ENCODE results near the gene RABL6. TPM values are rescaled to one million over a fixed set of nuclear protein-coding genes. Genes with fewer than 3 reads are reported as not detected.
"Not testable (repeated sequence)": the region's sequence is repeated elsewhere in the genome, so short reads cannot be mapped to it uniquely, and the experiment has no call there.

Gene RABL6
- total RNA-seq, 2 donors from 2014 or later, result 61.6 to 71.4 TPM

DNA sequence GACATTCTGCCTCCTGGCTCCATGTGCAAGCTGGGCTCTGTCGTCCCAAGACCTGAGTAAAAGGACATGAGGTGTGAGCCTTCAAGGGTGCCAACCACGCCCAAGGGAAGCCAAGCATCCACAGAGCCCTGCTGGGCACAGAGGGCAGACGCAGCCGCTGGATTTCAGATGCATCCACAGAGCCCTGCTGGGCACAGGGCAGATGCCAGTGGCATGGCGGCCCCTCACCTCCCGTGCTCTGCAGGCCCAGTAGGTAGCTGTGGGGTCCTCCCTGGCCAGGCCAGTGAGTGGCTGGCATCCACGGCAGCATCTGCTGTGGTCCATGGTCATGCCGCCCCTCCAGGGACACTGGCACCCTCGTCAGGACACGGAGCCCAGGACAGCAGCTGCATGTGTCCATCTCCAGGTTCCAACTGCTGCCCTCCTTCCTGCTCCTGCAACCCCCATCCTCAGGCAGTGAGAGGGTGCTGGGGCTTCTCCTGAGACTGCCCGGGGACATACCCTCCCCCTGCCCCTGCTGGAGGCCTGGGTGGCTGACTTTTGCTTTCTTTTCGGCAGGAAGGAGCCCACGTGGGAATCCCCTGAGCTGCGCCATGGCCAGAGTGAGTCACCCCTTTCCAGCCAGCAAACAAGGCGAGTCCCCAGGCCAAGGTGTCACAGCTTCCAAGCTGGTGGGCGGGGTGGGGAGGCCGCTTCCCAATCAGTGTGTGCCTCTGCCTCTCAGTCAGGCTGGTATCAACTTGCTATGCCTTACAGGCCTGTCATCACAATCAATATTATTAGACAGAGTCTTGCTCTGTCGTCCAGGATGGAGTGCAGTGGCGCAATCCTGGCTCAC, 74.6 kb downstream of the RABL6 start:
- DNase-seq (peak; percentile 79), ATAC-seq (peak; percentile 6 to 11)
- intact Hi-C loops (cut with DNase I), result no loop called here

GRCh38 chr9:136882947-136883283, 75.2 kb downstream of the RABL6 start:
- ATAC-seq; DNase-seq; intact Hi-C loops (cut with DNase I): not testable (repeated sequence)

DNA sequence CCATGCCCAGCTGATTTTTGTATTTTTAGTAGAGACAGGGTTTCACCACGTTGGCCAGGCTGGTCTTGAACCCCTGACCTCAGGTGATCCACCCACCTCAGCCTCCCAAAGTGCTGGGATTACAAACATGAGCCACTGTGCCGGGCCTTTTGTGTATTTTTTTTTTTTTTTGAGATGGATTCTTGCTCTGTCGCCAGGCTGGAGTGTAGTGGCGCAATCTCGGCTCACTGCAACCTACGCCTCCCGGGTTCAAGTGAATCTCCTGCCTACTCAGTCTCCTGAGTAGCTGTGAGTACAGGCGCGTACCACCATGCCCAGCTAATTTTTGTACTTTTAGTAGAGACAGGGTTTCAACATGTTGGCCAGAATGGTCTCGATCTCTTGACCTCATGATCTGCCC, 75.9 kb downstream of the RABL6 start:
- intact Hi-C loops (cut with DNase I); ATAC-seq; DNase-seq: not testable (repeated sequence)

DNA sequence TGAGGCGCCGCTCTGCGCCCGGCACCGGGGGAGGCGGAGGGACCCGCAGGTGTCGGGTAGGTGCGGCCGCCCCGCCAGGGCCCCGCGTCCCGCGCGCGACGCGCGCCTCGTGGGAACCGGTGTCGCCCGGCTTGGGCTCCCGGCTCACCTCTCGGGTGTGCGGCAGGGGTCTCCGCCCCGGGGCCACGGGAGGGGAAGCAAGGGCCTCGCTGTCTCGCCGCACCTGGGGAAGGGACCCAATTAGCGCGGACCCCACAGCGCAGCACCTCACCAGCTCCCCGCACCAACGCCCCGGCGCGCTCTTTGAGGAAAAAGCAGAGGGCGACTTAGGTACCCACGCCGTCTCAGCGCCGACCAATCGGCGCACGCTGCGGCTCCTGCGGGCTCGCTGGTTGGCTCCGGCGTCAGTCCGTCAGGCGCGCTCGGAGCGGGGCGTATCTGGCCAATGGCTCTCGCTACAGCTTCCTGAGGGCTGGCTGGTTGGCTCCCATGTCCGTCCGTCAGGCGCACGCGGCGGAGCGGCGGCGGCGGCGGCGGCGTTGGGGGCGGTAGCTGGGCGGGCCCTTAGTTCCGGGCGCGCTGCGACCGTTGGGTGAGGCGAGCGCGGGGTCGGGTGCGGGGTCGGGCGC, 78.3 kb downstream of the RABL6 start, which contains the start of gene TRAF2:
TSS of gene TRAF2 (plus strand) at position 567 of the 629 bp plus-strand sequence. CDS start 12,225 bp downstream, outside the sequence.
- ATAC-seq, result peak; percentile 99
- DNase-seq, result peak; percentile 98
- intact Hi-C loops (cut with DNase I), result no loop called here

DNA sequence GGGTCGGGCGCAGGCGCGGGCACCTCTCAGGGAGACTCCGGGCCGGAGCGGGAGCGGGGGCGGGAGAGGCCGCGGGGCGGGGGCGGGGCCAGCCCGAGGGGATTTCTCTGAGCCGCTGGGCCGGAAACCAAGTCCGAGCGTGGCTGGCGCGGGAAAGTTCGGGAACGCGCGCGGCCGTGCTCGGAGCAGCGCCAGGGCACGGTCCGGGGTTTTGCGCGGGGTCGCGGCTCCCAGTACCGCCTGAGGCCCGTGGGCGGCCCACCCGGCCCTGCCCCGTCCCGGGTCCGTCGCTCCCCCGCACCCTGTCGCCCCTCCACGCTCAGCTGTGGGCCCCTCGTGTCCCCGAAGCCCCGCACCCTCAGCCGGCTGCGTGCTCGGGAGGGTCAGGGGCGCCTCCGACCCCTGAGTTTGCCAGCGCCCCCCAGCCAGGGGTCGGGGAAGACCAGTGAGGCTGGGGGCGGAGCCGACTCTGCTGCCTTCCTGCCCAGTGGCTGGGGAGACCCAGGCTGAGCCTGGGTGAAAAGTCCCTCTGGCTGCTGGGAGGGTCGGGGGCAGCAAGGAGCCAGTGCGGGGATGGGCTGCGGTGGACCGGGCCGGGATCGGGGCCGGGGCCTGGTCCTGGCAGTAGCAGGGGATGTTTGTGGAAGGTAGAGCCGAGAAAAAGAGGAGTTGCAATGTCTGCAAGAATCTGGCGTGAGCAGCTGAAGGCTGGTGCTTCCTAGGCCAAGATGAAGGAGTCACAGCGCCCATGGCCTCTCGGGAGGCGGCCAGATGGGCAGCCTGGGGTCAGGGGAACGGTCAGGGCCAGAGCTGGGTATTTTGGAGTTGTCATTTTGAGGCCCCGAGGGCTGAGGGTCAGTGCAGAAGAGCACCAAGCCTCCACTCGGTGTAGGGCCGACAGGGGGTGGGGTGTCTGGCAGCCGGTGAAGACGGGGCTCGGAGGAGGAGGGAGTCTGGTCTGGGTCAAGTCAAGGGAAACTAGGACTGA, 79.2 kb downstream of the RABL6 start:
- intact Hi-C loops (cut with DNase I), result no loop called here
- ATAC-seq (peak; percentile 23 to 55), DNase-seq (peak; percentile 39)

DNA sequence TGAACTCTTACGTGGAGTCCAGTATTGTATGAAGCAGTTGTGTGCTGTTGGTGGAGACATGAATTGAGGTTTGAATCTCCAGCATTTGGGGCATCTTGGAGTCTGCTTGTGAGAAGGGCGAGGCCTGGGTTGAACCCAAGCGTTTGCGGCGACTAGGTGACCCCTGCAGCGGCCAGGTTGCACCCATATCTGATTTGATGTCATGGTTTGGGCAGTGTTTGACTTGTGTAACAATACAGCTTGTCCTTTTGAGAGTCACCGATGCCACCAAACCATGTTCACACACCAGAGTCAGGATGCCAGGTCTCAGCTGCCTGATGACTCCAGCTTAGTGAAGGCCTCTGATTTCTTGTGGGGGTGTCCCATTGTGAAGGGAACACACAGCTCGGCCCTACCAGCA, 80.7 kb downstream of the RABL6 start:
- intact Hi-C loops (cut with DNase I), result no loop called here
- ATAC-seq, result no peak

DNA sequence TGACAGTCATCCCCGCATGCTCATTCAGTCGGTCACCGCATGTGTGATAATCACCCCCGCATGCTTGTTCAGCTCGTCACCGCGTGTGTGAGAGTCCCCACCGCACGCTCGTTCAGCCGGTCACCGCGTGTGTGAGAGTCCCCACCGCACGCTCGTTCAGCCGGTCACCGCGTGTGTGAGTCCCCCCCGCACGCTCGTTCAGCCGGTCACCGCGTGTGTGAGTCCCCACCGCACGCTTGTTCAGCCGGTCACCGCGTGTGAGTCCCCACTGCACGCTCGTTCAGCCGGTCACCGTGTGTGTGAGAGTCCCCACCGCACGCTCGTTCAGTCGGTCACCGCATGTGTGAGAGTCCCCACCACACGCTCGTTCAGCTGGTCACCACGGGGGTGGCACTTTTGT, 82.1 kb downstream of the RABL6 start:
- ATAC-seq, result no peak
- intact Hi-C loops (cut with DNase I), result no loop called here
- no peak for DNase-seq

More for the DNA sequence above, 80.7 kb downstream of the RABL6 start:
- DNase-seq, result no peak

- ATAC-seq, result no peak
- intact Hi-C loops (cut with DNase I), result no loop called here
- DNase-seq, result no peak
Measured at GRCh38 chr9:136890661-136891060, 82.9 kb downstream of the RABL6 start.

Small RNA genes lying within 50 kb of the gene (microRNA-seq; reads per million reads assigned to microRNA genes)
- 0 reads per million in 2 donors for gene MIR4292
- gene MIR4479, result 0 reads per million in 2 donors

Other genes starting within 250 kb of the RABL6 start
- 100 to 1,000 TPM in 1 of 2 donors, 10 to 100 TPM in 1; 86.6 to 138 TPM for gene EGFL7, start 145.0 kb upstream of the RABL6 start, total RNA-seq
- 100 to 1,000 TPM; 154 TPM for gene AGPAT2, start 120.5 kb upstream of the RABL6 start, total RNA-seq
- gene DIPK1B, start 95.4 kb upstream of the RABL6 start, total RNA-seq, result 10 to 100 TPM; 23.2 to 35.2 TPM
- 10 to 100 TPM in 1 of 2 donors, 1 to 10 TPM in 1; 9.3 to 20.1 TPM for gene LCN10, start 65.0 kb upstream of the RABL6 start, total RNA-seq
- gene LCN6, start 59.4 kb upstream of the RABL6 start, total RNA-seq, result 10 to 100 TPM; 18.2 to 51.8 TPM
- gene LCN8, start 49.7 kb upstream of the RABL6 start, total RNA-seq, result not detected
- gene LCN15, start 43.4 kb upstream of the RABL6 start, total RNA-seq, result 1 to 10 TPM in 1 of 2 donors, under 1 TPM in 1; 0.41 to 1.1 TPM
- 10 to 100 TPM; 81.1 to 85.7 TPM for gene TMEM141, start 16.6 kb upstream of the RABL6 start, total RNA-seq
- gene CCDC183, start 11.6 kb upstream of the RABL6 start, total RNA-seq, result 1 to 10 TPM; 1.1 to 1.6 TPM
- gene AJM1, start 34.5 kb downstream of the RABL6 start, total RNA-seq, result 1 to 10 TPM; 5.0 to 9.6 TPM
- gene PHPT1, start 41.5 kb downstream of the RABL6 start, total RNA-seq, result 100 to 1,000 TPM; 184 to 189 TPM
- 1 to 10 TPM; 3.7 to 8.4 TPM for gene MAMDC4, start 44.4 kb downstream of the RABL6 start, total RNA-seq
- gene EDF1, start 58.4 kb downstream of the RABL6 start, total RNA-seq, result 100 to 1,000 TPM; 296 to 304 TPM
- 10 to 100 TPM in 1 of 2 donors, 1 to 10 TPM in 1; 8.8 to 11.8 TPM for gene TRAF2, start 78.6 kb downstream of the RABL6 start, total RNA-seq
- 100 to 1,000 TPM in 1 of 2 donors, 10 to 100 TPM in 1; 98.4 to 130 TPM for gene FBXW5, start 136.8 kb downstream of the RABL6 start, total RNA-seq
- 1 to 10 TPM in 1 of 2 donors, under 1 TPM in 1; 0.88 to 3.5 TPM for gene C8G, start 137.3 kb downstream of the RABL6 start, total RNA-seq
- 10 to 100 TPM in 1 of 2 donors, 1 to 10 TPM in 1; 7.0 to 11.9 TPM for gene LCN12, start 144.3 kb downstream of the RABL6 start, total RNA-seq
- gene PTGDS, start 169.6 kb downstream of the RABL6 start, total RNA-seq, result 1,000 to 10,000 TPM; 3,329 to 4,014 TPM
- 1 to 10 TPM; 6.4 to 9.6 TPM for gene LCNL1, start 175.0 kb downstream of the RABL6 start, total RNA-seq
- 10 to 100 TPM; 25.4 to 30.2 TPM for gene PAXX, start 184.5 kb downstream of the RABL6 start, total RNA-seq
- 1 to 10 TPM; 2.6 to 8.5 TPM for gene CLIC3, start 188.6 kb downstream of the RABL6 start, total RNA-seq
- 10 to 100 TPM; 30.0 to 33.2 TPM for gene ABCA2, start 220.3 kb downstream of the RABL6 start, total RNA-seq
- under 1 TPM; 0.24 to 0.35 TPM for gene FUT7, start 224.1 kb downstream of the RABL6 start, total RNA-seq
- gene NPDC1, start 238.2 kb downstream of the RABL6 start, total RNA-seq, result 10 to 100 TPM; 75.4 to 87.3 TPM
- gene ENTPD2, start 246.1 kb downstream of the RABL6 start, total RNA-seq, result 1 to 10 TPM in 1 of 2 donors, under 1 TPM in 1; 0.60 to 2.2 TPM